Memory B cell (primary cell): ENCODE results near the gene ABI1.

Source experiments
- ATAC-seq: fragments of 150-1000 bp; cut with Tn5 transposase; 2 replicates; pipeline ENCODE4 v1.10.0; 2021; ENCODE audit warnings: low read depth, mild to moderate bottlenecking, moderate library complexity
- DNase-seq, 2 donors: peaks; one replicate each; pipeline ENCODE4 v3.0.0; 2022; ENCODE audit warnings: low spot score in 2 of 2
- H3K27ac Mint-ChIP-seq: one replicate; pipeline ENCODE4 v1.8.0; 2022; ENCODE audit warnings: mild to moderate bottlenecking, moderate library complexity, mixed read lengths
- H3K27me3 Mint-ChIP-seq: one replicate; pipeline ENCODE4 v1.8.0; 2022; ENCODE audit warnings: mixed read lengths
- H3K36me3 Mint-ChIP-seq: one replicate; pipeline ENCODE4 v1.8.0; 2022; ENCODE audit warnings: mild to moderate bottlenecking, mixed read lengths
- H3K4me1 Mint-ChIP-seq: one replicate; pipeline ENCODE4 v1.8.0; 2022; ENCODE audit warnings: mixed read lengths
- H3K4me3 Mint-ChIP-seq: one replicate; pipeline ENCODE4 v1.8.0; 2022; ENCODE audit warnings: mild to moderate bottlenecking, moderate library complexity, mixed read lengths
- H3K9me3 Mint-ChIP-seq: one replicate; pipeline ENCODE4 v1.8.0; 2022; ENCODE audit warnings: mixed read lengths

The ABI1 gene

DNA sequence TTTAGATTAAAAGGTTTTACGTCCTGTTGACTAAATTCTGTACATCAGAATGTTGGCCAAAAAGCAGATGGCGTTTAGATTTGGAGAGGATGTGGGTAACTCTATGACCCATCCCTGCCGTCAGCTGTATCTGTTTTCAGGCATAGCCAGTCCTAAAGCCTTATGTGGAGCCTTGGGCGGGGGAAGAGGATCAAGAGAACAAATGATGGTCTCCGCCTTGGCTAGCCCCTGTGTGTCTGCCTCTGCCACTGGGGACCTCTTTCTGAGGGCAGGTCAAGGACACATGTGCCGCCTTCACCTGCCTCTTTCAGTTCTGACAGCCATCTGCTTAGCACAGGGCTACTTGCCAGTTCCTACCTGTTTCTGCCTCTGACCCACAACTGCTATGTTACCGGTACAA lies 139.2 kb downstream of the ABI1 start:
- no peak overlapping the region for H3K27ac Mint-ChIP-seq

DNA sequence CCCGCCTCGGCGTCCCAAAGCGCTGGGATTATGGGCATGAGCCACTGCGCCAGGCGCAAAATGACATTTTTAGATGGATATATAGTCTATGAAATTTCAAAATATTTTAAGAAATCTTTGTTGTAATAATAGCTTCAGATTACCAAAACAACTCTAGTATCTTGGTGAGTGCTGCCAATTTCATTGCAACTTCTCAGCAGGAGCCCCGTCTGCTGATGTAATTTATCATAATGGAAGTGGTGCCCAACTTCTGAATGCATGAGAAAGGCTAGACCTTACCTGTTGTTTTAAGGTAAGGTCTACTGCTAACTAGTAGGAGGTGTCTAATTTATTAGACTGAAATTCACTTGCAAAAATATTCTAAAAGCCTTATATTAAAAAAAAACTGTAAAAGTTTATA lies 143.3 kb downstream of the ABI1 start:
- Mint-ChIP-seq H3K4me3 (no peak overlapping the region), H3K4me1 (no peaks in the 10 kb centered on the region), H3K27ac (no peak overlapping the region), H3K27me3 (no peaks in the 10 kb centered on the region), H3K9me3 (no peaks in the 10 kb centered on the region), H3K36me3 (peaks cover 6% of the 10 kb centered on the region)
- no peak for ATAC-seq
- DNase-seq = no peak

More for the DNA sequence above, 139.2 kb downstream of the ABI1 start:
- Mint-ChIP-seq H3K9me3 (no peaks in the 10 kb centered on the region), H3K4me3 (no peak overlapping the region), H3K27me3 (no peaks in the 10 kb centered on the region), H3K36me3 (peaks cover 1% of the 10 kb centered on the region), H3K4me1 (peaks cover 4% of the 10 kb centered on the region)
- ATAC-seq = no peak
- DNase-seq = no peak

DNA sequence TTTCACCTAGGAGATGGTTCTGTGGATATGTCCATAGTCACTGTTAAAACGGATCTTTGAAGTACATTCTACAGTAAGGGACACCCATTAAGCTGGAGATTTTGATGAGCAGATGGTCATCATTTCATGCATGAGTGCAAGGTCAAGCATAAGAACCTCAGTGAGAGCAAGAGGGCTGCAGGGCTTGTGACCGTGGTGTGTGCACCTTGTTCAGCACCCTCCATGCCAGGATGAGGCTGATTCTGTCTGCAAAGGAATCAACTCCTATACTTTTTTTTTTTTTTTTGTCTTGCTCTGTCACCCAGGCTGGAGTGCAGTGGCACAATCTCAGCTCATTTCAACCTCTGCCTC lies 145.6 kb downstream of the ABI1 start:
- Mint-ChIP-seq H3K9me3 (no peaks in the 10 kb centered on the region), H3K4me1 (no peaks in the 10 kb centered on the region), H3K27ac (no peak overlapping the region), H3K4me3 (no peak overlapping the region), H3K27me3 (no peaks in the 10 kb centered on the region), H3K36me3 (peaks cover 6% of the 10 kb centered on the region)
- DNase-seq = no peak
- ATAC-seq = no peak

DNA sequence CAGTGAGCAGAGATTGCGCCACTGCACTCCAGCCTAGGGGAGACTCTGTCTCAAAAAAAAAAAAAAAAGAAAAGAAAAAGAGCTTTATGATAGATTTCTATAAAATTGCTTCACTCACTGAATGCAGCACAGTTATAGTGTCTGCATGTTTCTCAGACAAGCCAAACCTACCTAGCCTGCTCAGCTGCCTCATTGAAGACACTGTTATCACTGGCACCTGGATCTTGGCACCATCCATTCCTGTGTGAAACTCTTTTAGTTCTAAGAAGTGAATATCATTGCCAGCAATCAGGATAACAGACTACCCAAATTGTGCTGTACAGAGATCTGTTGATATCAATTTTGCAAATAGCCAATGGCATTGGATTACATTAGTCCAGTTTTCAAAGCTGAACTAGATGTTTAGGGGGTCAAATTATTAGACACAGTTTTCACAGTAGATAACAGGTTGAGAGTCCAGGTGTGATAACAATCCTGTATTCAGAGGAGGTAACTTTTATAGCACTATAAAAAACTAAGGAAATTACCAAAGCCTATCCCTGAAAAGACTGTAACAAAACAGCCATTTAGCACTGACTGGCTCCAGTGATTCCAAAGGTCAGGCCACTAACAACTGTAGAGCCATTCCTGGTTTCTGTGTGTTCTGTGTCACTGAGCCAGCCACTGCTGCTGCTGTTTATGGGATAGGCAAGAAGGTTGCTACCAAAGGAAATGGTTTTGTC lies 146.2 kb downstream of the ABI1 start:
- H3K27ac Mint-ChIP-seq = no peak overlapping the region
- no peak overlapping the region for H3K4me3 Mint-ChIP-seq
- no peak for DNase-seq
- no peak for ATAC-seq
- peaks cover 6% of the 10 kb centered on the region for H3K36me3 Mint-ChIP-seq
- H3K27me3 Mint-ChIP-seq = no peaks in the 10 kb centered on the region
- H3K4me1 Mint-ChIP-seq = no peaks in the 10 kb centered on the region
- H3K9me3 Mint-ChIP-seq = no peaks in the 10 kb centered on the region

DNA sequence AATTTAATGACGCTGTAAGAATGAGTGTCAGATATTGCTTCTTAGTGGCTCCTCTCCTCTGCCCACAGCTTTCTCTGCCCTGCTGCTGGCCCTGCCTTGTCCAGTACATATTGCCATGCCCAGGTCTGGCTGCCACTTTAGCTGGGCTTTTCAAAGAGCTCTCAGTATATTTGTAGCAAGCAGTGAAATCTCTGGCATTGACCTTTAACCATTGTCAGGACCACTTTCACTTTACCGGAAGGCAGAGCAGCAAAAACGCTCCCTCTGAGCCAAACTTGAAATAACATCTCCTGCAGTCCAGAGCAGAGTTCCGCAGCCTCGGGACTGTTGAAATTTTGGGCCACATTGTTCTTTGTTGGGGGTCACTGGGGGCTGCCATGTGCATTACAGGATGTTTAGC lies 149.4 kb downstream of the ABI1 start:
- H3K27me3 Mint-ChIP-seq = no peaks in the 10 kb centered on the region
- ATAC-seq (no peak), DNase-seq (no peak)
- H3K4me3 Mint-ChIP-seq = no peak overlapping the region
- H3K27ac Mint-ChIP-seq = no peak overlapping the region
- no peaks in the 10 kb centered on the region for H3K9me3 Mint-ChIP-seq
- peaks cover 27% of the 10 kb centered on the region for H3K36me3 Mint-ChIP-seq
- H3K4me1 Mint-ChIP-seq = no peaks in the 10 kb centered on the region

DNA sequence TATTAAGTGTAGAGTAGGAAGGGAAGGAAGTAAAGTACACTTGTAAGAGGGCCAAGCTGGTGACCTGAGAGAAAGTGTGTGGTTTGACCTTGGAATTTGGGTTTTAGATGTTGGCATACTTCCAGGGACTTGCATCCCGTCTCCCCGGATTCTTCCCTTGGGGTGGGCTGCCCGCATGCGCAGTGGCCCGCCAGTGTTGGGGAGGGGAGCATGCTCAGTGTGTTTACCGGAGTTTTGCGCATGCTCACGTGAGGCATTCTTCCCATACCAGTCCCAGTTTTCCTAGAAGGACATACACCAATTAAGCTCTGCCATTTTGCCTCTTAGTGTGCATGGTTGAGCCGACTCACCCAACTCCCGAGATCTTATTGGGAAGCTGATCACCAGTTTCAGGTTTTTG lies 153.8 kb downstream of the ABI1 start:
- no peaks in the 10 kb centered on the region for H3K4me1 Mint-ChIP-seq

DNA sequence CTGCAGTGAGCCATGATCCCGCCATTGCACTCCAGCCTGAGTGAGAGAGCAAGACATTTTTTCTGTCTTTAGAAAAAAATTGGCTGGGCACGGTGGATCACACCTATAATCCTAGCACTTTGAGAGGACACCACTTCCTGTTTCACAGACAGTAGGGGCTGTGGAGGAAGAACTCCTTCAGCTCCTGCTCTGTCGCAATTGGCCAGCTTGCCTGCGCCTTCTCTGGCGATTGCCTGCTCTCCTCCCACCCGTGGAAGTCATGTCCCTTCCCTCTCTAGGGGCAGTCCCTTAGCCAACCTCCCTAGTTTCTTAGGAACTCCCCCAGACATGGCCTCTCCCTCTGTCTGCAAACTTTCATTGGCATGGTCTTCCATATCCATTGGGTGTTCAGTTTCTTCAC lies 154.6 kb downstream of the ABI1 start:
- no peak overlapping the region for H3K4me3 Mint-ChIP-seq
- no peak overlapping the region for H3K27ac Mint-ChIP-seq
- H3K4me1 Mint-ChIP-seq = no peaks in the 10 kb centered on the region
- no peaks in the 10 kb centered on the region for H3K9me3 Mint-ChIP-seq
- peaks cover 25% of the 10 kb centered on the region for H3K36me3 Mint-ChIP-seq
- ATAC-seq (no peak), DNase-seq (no peak)
- H3K27me3 Mint-ChIP-seq = no peaks in the 10 kb centered on the region

More for the DNA sequence above, 153.8 kb downstream of the ABI1 start:
- DNase-seq (no peak), ATAC-seq (no peak)
- H3K4me3 Mint-ChIP-seq = no peak overlapping the region
- no peak overlapping the region for H3K27ac Mint-ChIP-seq
- H3K9me3 Mint-ChIP-seq = no peaks in the 10 kb centered on the region
- H3K36me3 Mint-ChIP-seq = peaks cover 25% of the 10 kb centered on the region
- no peaks in the 10 kb centered on the region for H3K27me3 Mint-ChIP-seq

DNA sequence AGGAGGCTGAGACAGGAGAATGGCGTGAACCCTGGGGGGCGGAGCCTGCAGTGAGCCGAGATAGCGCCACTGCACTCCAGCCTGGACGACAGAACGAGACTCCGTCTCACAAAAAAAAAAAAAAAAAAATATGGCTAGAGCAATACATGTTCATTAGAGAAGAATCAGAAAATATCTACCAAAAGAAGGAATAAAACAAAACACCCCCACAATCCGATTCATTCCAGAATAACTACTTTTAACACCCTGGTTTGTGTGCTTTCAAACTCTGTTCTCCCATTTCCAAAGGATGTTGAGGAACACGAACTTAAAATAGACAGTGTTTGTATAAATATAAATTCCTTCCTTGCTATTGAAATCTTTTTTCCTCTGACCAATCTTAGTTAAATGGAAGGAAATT lies 156.8 kb downstream of the ABI1 start:
- peaks cover 25% of the 10 kb centered on the region for H3K36me3 Mint-ChIP-seq
- DNase-seq (no peak), ATAC-seq (no peak)
- no peak overlapping the region for H3K4me3 Mint-ChIP-seq
- H3K27me3 Mint-ChIP-seq = no peaks in the 10 kb centered on the region
- H3K27ac Mint-ChIP-seq = no peak overlapping the region
- peaks cover 3% of the 10 kb centered on the region for H3K4me1 Mint-ChIP-seq
- H3K9me3 Mint-ChIP-seq = no peaks in the 10 kb centered on the region

DNA sequence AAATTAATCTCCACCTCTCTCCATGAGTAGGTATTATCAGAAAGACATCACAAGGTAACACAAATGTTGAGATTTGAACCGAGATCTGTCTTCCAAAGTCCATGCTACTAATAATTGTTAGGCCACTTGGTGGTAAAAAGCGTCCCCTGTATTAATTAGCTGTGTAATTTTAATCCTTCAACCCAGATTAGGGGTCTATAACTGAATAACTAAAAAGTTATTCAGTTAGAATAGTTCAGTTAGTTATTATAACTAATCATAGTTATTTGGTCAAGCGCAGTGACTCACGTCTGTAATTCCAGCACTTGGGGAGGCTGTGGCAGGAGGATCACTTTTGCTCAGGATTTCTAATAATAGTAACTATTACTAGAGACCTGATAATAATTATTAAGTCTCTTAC lies 157.7 kb downstream of the ABI1 start:
- Mint-ChIP-seq H3K27ac (no peak overlapping the region), H3K4me3 (no peak overlapping the region), H3K4me1 (peaks cover 8% of the 10 kb centered on the region), H3K9me3 (no peaks in the 10 kb centered on the region), H3K36me3 (peaks cover 18% of the 10 kb centered on the region), H3K27me3 (no peaks in the 10 kb centered on the region)
- DNase-seq (no peak), ATAC-seq (no peak)

DNA sequence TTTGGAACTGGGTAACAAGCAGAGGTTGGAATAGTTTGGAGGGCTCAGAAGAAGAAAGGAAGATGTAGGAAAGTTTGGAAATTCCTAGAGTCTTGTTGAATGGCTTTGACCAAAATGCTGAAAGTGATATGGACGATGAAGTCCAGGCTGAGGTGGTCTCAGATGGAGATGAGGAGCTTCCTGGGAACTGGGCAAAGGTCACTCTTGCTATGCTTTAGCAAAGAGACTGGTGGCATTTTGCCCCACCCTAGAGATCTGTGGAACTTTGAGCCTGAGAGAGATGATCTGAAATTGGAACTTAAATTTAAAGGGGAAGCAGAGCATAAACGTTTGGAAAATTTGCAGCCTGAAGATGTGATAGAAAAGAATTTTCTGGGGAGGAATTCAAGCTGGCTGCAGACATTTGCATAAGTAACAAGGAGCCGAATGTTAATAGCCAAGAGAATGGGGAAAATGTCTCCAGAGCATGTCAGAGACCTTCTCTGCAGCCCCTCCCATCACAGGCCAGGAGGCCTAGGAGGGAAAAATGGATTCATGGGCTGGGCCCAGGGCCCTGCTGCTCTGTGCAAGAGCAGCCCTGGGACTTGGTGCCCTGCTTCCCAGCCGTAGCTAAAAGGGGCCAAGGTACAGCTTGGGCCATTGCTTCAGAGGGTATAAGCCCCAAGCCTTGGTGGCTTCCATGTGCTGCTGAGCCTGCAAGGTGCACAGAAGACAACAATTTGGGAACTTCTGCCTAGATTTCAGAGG lies 159.7 kb downstream of the ABI1 start:
- H3K9me3 Mint-ChIP-seq = no peaks in the 10 kb centered on the region
- H3K36me3 Mint-ChIP-seq = peaks cover 3% of the 10 kb centered on the region
- DNase-seq = no peak
- H3K4me1 Mint-ChIP-seq = peaks cover 17% of the 10 kb centered on the region
- no peaks in the 10 kb centered on the region for H3K27me3 Mint-ChIP-seq
- H3K4me3 Mint-ChIP-seq = no peak overlapping the region
- no peak for ATAC-seq
- H3K27ac Mint-ChIP-seq = no peak overlapping the region

DNA sequence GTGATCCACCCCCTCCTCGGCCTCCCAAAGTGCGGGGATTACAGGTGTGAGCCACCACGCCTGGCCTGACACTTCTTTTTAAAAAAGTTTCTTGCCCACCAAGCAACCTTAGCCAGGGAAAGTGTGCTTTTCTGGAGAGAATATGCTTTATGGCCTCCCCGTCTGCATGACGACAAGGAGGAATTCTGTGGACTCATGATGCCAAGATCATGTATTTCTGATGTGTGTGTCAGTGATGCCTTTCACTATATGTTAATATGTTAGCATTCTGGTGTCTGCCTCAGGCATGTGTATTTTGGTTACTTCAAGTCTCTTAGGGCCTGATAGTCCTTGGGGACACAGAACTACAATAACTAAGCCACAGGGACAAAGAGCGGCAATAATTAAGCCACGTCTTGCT lies 161.1 kb downstream of the ABI1 start:
- no peak overlapping the region for H3K27ac Mint-ChIP-seq
- no peaks in the 10 kb centered on the region for H3K27me3 Mint-ChIP-seq
- no peak overlapping the region for H3K4me3 Mint-ChIP-seq
- no peaks in the 10 kb centered on the region for H3K36me3 Mint-ChIP-seq
- ATAC-seq = no peak
- no peaks in the 10 kb centered on the region for H3K9me3 Mint-ChIP-seq
- peaks cover 17% of the 10 kb centered on the region for H3K4me1 Mint-ChIP-seq
- no peak for DNase-seq

DNA sequence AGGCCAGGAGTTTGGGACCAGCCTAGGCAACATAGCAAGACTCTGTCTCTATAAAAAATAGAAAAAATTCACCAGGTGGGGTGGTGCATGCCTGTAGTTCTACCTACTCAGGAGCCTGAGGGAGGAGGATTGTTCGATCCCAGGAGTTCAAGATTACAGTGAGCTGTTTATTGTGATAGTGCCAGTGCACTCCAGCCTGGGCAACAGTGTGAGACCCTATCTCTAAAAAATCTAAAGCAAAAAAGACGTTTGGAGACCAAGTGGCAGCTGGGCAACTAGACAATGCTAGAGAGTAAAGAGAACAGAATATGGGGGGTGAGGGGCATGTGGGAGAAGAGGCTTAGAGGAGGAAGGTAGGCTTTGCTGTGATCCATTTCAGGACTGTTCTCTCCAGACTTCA lies 161.8 kb downstream of the ABI1 start:
- Mint-ChIP-seq H3K4me1 (peaks cover 17% of the 10 kb centered on the region), H3K27ac (no peak overlapping the region), H3K36me3 (no peaks in the 10 kb centered on the region), H3K4me3 (no peak overlapping the region), H3K27me3 (no peaks in the 10 kb centered on the region), H3K9me3 (no peaks in the 10 kb centered on the region)
- ATAC-seq (no peak), DNase-seq (no peak)

DNA sequence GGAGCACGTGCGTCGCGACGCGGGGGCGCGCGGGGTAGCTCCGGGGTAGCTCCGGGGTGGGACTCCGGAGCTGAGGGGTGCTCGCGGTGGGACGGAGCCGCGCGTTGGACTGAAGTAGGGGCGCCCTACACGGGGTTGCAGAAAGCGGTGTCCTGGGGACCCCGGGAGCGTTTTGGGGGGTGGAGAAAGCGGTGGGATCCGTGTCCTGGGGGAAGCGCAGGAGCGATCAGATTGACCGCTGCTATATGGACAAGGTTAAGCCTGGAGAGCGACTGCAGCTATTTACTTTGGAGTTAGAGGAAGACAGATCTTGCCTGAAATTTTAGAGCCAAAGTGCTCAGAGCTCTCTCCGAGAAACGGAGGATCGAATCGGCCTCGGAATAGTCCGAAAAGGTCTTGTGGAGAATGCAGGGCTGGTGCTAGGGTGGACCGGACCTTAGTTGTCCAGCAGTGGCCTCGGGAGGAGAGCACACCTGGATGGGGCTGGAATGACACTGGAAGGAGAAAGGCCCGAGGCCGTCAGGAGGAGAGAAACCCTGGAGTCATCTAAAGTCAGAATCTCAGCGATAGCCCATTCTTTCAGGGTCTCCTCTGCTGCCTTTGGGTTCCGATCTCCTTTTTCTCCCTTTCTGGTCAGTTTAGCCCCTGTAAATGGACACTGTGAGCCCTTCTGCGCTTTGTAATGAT lies 162.7 kb downstream of the ABI1 start:
- peaks cover 17% of the 10 kb centered on the region for H3K4me1 Mint-ChIP-seq
- H3K27me3 Mint-ChIP-seq = no peaks in the 10 kb centered on the region
- ATAC-seq (no peak), DNase-seq (no peak)
- no peaks in the 10 kb centered on the region for H3K36me3 Mint-ChIP-seq
- peak overlapping the region; percentile 81 for H3K27ac Mint-ChIP-seq
- no peaks in the 10 kb centered on the region for H3K9me3 Mint-ChIP-seq
- H3K4me3 Mint-ChIP-seq = peak overlapping the region; percentile 98

DNA sequence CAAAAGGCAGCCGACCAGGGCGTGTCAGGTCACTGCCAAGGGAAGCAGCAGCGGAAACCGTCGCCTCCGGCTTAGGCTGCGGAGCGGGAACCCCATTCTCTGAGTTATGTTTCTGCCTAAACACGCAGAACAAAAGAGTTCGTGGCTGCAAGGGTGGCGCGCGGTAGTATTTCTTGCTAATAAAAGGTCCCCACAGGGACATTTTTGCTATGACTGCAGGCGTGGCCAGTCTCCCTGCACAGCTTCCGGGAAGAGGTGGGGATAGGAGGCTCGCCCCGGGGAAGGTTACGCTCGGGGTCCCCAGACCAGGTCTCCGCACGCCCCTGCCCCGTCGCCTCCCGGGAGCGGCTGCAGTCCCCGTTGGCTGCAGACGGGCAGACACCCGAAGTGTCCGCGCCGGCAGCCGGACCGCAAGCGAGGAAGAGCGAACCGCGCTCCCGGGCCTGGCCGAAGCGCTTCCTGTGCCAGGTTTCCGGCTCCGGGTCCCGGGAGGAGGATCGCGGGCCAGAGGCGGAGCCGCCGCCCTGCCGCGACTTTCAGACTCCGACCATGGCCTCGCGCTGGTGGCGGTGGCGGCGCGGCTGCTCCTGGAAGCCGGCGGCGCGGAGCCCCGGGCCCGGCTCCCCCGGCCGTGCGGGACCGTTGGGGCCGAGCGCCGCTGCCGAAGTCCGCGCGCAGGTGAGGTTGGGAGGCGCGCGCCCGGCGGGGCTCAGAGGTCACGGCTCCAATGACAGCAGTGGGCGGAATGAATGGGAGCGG lies 163.4 kb downstream of the ABI1 start, which contains the start of gene PDSS1:
PDSS1 (plus strand) TSS at position 539 of the 759 bp plus-strand sequence; CDS start at position 550, 11 bp downstream.
- Mint-ChIP-seq H3K4me3 (peak within 1 kb of the TSS; percentile 98), H3K4me1 (peaks cover 17% of the 10 kb centered on the region), H3K9me3 (no peaks in the 10 kb centered on the region), H3K36me3 (no peaks in the 10 kb centered on the region), H3K27me3 (no peaks in the 10 kb centered on the region), H3K27ac (peak within 1 kb of the TSS; percentile 81)
- DNase-seq = peak; percentile 26 to 43
- peak; percentile 73 for ATAC-seq
